DND-41 (cell line): Measurements from ENCODE around the gene RARB.

Experiments used
- CTCF ChIP-seq: IDR thresholded peaks from 2 replicates; pipeline ENCODE4 v1.5.1; 2012; ENCODE audit warnings: borderline replicate concordance, low read length, moderate library complexity, mild to moderate bottlenecking; ENCODE audit not compliant: poor library complexity, severe bottlenecking; ENCODE audit errors: extremely low read depth
- EZH2 ChIP-seq: IDR thresholded peaks from 3 replicates; pipeline ENCODE4 v1.6.1; 2012; ENCODE audit warnings: borderline replicate concordance, low read depth, mild to moderate bottlenecking, moderate library complexity, low read length, inconsistent platforms; ENCODE audit not compliant: severe bottlenecking

- TF ChIP-seq CTCF: no peak
- no peak for TF ChIP-seq EZH2
Observed at GRCh38 chr3:25542492-25543039, 114.5 kb downstream of the RARB start.
